Measurements from ENCODE around the gene MTCH2.

DNA sequence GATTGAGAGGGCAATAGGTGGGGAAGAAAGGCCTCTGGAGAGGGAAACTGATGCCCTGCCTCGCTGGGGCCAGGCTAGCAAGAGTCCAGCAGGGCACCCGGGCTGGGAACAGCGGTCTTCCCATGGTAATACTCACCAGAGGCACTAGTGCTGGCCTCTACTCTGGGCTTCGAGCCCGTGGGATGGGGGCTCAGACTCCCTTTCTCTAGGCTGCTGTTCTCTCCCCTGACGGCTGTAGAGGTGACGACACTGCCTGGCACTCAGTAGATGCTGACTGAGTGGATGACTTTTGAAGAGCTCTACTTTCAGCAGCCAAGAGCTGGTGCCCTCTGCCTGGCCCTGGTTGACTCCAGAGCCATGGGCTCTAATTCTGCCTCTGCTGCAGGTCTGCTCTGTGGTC, 47.3 kb downstream of the MTCH2 start:
- TF ChIP-seq, protein P1, sequence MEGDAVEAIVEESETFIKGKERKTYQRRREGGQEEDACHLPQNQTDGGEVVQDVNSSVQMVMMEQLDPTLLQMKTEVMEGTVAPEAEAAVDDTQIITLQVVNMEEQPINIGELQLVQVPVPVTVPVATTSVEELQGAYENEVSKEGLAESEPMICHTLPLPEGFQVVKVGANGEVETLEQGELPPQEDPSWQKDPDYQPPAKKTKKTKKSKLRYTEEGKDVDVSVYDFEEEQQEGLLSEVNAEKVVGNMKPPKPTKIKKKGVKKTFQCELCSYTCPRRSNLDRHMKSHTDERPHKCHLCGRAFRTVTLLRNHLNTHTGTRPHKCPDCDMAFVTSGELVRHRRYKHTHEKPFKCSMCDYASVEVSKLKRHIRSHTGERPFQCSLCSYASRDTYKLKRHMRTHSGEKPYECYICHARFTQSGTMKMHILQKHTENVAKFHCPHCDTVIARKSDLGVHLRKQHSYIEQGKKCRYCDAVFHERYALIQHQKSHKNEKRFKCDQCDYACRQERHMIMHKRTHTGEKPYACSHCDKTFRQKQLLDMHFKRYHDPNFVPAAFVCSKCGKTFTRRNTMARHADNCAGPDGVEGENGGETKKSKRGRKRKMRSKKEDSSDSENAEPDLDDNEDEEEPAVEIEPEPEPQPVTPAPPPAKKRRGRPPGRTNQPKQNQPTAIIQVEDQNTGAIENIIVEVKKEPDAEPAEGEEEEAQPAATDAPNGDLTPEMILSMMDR (IDR thresholded peaks at IDR 0.05): no peak
- no peak for TF ChIP-seq POLR2A (IDR thresholded peaks at IDR 0.05)
